ENCODE measurements around the gene LHX2. TPM values are rescaled to one million over a fixed set of nuclear protein-coding genes. Genes with fewer than 3 reads are reported as not detected.

LHX2 gene
- total and polyA plus RNA-seq, 8 donors, result not detected

DNA sequence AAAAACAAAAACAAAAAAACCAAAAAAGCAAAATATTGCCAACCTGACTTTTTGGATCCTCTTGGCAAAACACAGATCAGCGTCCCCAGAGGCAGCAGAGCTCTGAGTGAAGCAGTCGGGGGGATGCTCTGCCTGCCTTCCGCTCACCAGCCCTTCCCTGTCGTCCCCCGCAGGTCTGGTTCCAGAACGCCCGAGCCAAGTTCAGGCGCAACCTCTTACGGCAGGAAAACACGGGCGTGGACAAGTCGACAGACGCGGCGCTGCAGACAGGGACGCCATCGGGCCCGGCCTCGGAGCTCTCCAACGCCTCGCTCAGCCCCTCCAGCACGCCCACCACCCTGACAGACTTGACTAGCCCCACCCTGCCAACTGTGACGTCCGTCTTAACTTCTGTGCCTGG, 20.7 kb downstream of the LHX2 start:
- no peak for ATAC-seq
- no peak for TF ChIP-seq CTCF (IDR thresholded peaks at IDR 0.05)
- Histone ChIP-seq H3K4me1 (no peaks in the 10 kb centered on the region), H3K4me3 (no peak overlapping the region), H3K36me3 (no peaks in the 10 kb centered on the region), H3K27me3 (peaks cover 0 to 11% (median 0%) of the 10 kb centered on the region in 4 donors), H3K9me3 (no peaks in the 10 kb centered on the region), H3K27ac (no peak overlapping the region)
- peak in 1 of 6 donors; percentile 55 for DNase-seq
- 7 to 10% methylated on average over 24 of the region's 24 CpGs for WGBS, 2 donors
- intact Hi-C loops (cut with DNase I), result loop anchor here in 1 of 3 donors (10.0 kb wide), 1 partner anchor 487 kb away; no protein-coding TSS in a partner anchor
- no peak for FAIRE-seq

- TF ChIP-seq CTCF (IDR thresholded peaks at IDR 0.05), result no peak
- H3K36me3 ChIP-seq, result no peaks in the 10 kb centered on the region
- WGBS, 2 donors, result 74 to 77% methylated on average over 5 of the region's 5 CpGs
- H3K4me1 ChIP-seq, result no peaks in the 10 kb centered on the region
- no peak for FAIRE-seq
- no peak overlapping the region for H3K27ac ChIP-seq
- peak in 1 of 6 donors; percentile 5 for DNase-seq
- no peaks in the 10 kb centered on the region for H3K9me3 ChIP-seq
- no peak for ATAC-seq
- H3K4me3 ChIP-seq, result no peak overlapping the region
- intact Hi-C loops (cut with DNase I), result loop anchor here in 1 of 3 donors (10.0 kb wide), 1 partner anchor 489 kb away; no protein-coding TSS in a partner anchor
- peaks cover 0 to 11% (median under 1%) of the 10 kb centered on the region in 4 donors for H3K27me3 ChIP-seq
Measured at GRCh38 chr9:124033348-124033747, 21.8 kb downstream of the LHX2 start.

GRCh38 chr9:124033967-124034366, 22.4 kb downstream of the LHX2 start:
- no peak overlapping the region for H3K4me3 ChIP-seq
- H3K9me3 ChIP-seq, result no peaks in the 10 kb centered on the region
- peaks cover 0 to 11% (median 3%) of the 10 kb centered on the region in 4 donors for H3K27me3 ChIP-seq
- no peaks in the 10 kb centered on the region for H3K36me3 ChIP-seq
- whole genome bisulfite sequencing, 2 donors, result 69 to 81% methylated on average over 3 of the region's 3 CpGs
- FAIRE-seq (no peak), ATAC-seq (no peak), DNase-seq (peak in 1 of 6 donors; percentile 5)
- H3K27ac ChIP-seq, result no peak overlapping the region
- H3K4me1 ChIP-seq, result no peaks in the 10 kb centered on the region
- TF ChIP-seq CTCF (IDR thresholded peaks at IDR 0.05), result no peak
- intact Hi-C loops (cut with DNase I), result loop anchor here in 1 of 3 donors (10.0 kb wide), 1 partner anchor 489 kb away; no protein-coding TSS in a partner anchor

DNA sequence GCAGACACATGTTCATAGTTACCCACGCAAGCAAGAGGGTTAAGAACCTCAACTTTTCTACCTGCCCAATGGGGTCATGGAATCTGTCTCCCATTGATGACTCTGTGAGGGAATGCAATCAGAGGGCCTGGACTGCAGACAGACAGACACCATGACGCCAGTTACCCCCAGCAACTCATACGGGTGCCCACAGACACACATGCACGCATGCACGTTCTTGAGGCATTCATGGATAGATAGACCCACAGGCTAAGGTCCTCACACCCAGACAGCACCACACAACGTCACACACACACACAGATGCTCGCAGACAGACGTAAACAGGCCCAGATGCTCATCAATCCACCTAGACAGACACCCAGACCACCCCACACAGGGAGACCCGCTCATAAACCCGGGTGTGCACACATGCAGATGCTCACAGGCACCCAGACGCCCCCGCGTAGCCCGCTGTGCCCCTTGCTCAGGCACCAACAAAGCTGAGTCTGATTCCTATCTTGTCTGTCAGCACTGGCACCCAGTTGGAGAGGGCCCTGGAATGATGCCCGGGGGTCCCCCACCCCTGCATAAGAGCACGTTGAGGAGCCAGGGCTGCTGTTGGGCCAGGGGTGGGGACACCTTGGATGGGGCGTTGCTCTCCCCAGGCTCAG, 23.6 kb downstream of the LHX2 start:
- 71 to 77% methylated on average over 17 of the region's 17 CpGs for WGBS, 2 donors
- H3K4me3 ChIP-seq, result no peak overlapping the region
- FAIRE-seq (no peak), DNase-seq (peak in 1 of 6 donors; percentile 35), ATAC-seq (no peak)
- no peak overlapping the region for H3K27ac ChIP-seq
- TF ChIP-seq CTCF (IDR thresholded peaks at IDR 0.05), result no peak
- no peaks in the 10 kb centered on the region for H3K9me3 ChIP-seq
- intact Hi-C loops (cut with DNase I), result loop anchor here in 1 of 3 donors (10.0 kb wide), 1 partner anchor 490 kb away; no protein-coding TSS in a partner anchor
- peaks cover 0 to 11% (median 3%) of the 10 kb centered on the region in 4 donors for H3K27me3 ChIP-seq
- H3K4me1 ChIP-seq, result no peaks in the 10 kb centered on the region
- H3K36me3 ChIP-seq, result no peaks in the 10 kb centered on the region

DNA sequence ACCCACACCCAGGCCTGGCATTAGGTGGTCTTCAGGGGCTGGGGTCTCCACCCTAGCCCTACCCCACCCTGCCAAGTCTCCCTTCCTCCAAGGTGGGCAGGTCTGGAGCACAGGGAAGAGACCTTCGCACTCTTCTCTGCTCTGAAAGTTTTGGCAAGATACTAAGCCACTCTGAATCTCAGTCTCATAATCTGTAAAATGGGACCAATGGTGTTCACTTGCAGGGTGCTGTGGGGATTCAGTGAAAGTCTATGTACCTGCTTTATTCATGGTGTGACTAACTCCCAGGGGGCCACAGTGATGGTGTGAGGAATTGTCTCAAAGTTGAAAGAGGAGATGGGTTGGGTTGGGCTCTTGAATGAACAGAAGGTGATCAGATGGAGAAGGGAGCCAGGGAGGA, 25.0 kb downstream of the LHX2 start:
- Histone ChIP-seq H3K27ac (no peak overlapping the region), H3K9me3 (no peaks in the 10 kb centered on the region), H3K27me3 (peaks cover 0 to 15% (median 3%) of the 10 kb centered on the region in 4 donors), H3K4me3 (no peak overlapping the region), H3K36me3 (no peaks in the 10 kb centered on the region), H3K4me1 (peaks cover 0 to 7% (median 4%) of the 10 kb centered on the region in 3 donors)
- FAIRE-seq (no peak), ATAC-seq (no peak), DNase-seq (peak in 1 of 6 donors; percentile 6)
- TF ChIP-seq CTCF (IDR thresholded peaks at IDR 0.05), result no peak
- intact Hi-C loops (cut with DNase I), result loop anchor here in 1 of 3 donors (10.0 kb wide), 1 partner anchor 492 kb away; no protein-coding TSS in a partner anchor
- WGBS, 2 donors, result 84 to 89% methylated on average over 1 of the region's 1 CpG
